ENCODE results near the gene CSK. TPM values are rescaled to one million over a fixed set of nuclear protein-coding genes. Genes with fewer than 3 reads are reported as not detected.

CSK gene
- polyA plus RNA-seq, 1 donor, result 62.4 TPM

DNA sequence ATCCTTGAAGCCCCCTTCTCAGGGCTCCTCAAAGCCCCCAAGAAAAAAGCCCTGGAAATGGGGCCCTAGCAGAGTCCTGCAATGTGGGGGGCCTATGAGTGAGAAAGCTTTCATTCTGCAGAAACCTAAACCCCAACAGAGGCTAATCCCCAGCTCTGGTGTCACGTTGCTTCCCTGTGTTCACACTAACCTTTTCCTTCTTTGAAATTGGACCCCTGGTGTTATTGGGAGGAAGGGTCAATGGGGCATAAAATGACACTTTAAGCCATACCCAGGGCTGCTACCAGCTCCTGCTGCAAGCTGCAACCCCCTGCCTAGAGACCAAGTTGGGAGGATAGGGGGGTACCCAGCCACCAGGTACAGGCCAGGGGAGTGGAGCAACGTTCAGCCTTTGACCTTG lies 31.1 kb upstream of the CSK start:
- WGBS (ENCODE audit: insufficient coverage, low lambda C conversion rate), result no CpG with 5 or more reads among the region's 2 CpGs
- peaks cover 7% of the 10 kb centered on the region for H3K27me3 ChIP-seq (ENCODE audit: control insufficient read depth, insufficient read depth, low read length)

DNA sequence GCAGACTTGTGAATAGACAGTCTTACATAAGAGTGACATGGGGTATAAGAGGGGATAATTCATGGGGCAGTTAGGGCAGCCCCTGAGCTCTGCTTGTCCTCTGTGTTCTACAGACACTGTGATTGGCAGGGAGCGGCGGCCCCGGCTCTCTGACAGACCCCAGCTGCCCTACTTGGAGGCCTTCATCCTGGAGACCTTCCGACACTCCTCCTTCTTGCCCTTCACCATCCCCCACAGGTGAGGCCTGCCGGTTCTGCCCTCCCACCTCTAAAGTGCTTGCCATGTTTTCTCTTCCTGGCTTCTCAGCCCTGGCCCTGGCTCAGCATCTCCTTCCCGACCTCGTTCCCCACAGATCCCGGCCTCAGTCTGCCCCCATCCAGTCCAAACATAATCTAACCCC lies 29.9 kb upstream of the CSK start:
- DNase-seq, result no peak
- no peaks in the 10 kb centered on the region for H3K9me3 ChIP-seq (ENCODE audit: control insufficient read depth, low read depth, low read length)
- H3K4me3 ChIP-seq (ENCODE audit: low read length), result no peak overlapping the region
- WGBS (ENCODE audit: insufficient coverage, low lambda C conversion rate), result 50% methylated on average over 2 of the region's 8 CpGs
- H3K4me1 ChIP-seq (ENCODE audit: control insufficient read depth, insufficient read depth, low read length), result no peaks in the 10 kb centered on the region
- no peaks in the 10 kb centered on the region for H3K36me3 ChIP-seq (ENCODE audit: control insufficient read depth, insufficient read depth, low read length)
- H3K27ac ChIP-seq (ENCODE audit: low read length), result no peak overlapping the region
- peaks cover 7% of the 10 kb centered on the region for H3K27me3 ChIP-seq (ENCODE audit: control insufficient read depth, insufficient read depth, low read length)

More for the DNA sequence above, 31.1 kb upstream of the CSK start:
- H3K4me3 ChIP-seq (ENCODE audit: low read length), result no peak overlapping the region
- no peaks in the 10 kb centered on the region for H3K9me3 ChIP-seq (ENCODE audit: control insufficient read depth, low read depth, low read length)
- no peak overlapping the region for H3K27ac ChIP-seq (ENCODE audit: low read length)
- H3K4me1 ChIP-seq (ENCODE audit: control insufficient read depth, insufficient read depth, low read length), result no peaks in the 10 kb centered on the region
- no peak for DNase-seq
- H3K36me3 ChIP-seq (ENCODE audit: control insufficient read depth, insufficient read depth, low read length), result no peaks in the 10 kb centered on the region

DNA sequence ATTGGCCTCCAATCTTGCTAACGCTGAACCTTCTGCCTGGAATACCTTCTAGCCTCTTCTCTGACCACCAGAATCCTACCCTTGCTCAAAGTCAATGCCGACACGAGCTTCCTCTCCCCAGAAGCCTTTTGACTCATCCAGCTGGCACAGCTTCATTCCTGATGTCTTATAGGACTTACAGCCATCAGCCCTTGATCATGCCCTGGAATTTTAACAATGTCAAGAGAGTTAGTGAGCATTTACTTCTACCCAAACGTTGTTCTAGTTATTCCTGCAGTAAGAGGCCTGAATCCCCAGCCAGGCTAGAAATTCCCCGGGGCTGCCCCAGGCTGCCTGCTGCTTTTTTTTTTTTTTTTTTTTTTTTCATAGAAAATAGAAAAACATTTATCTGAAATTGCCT lies 29.3 kb upstream of the CSK start:
- Histone ChIP-seq H3K27me3 (ENCODE audit: control insufficient read depth, insufficient read depth, low read length) (peaks cover 7% of the 10 kb centered on the region), H3K4me1 (ENCODE audit: control insufficient read depth, insufficient read depth, low read length) (no peaks in the 10 kb centered on the region), H3K27ac (ENCODE audit: low read length) (no peak overlapping the region), H3K4me3 (ENCODE audit: low read length) (no peak overlapping the region), H3K9me3 (ENCODE audit: control insufficient read depth, low read depth, low read length) (no peaks in the 10 kb centered on the region), H3K36me3 (ENCODE audit: control insufficient read depth, insufficient read depth, low read length) (no peaks in the 10 kb centered on the region)
- no CpG with 5 or more reads among the region's 5 CpGs for WGBS (ENCODE audit: insufficient coverage, low lambda C conversion rate)
- no peak for DNase-seq

DNA sequence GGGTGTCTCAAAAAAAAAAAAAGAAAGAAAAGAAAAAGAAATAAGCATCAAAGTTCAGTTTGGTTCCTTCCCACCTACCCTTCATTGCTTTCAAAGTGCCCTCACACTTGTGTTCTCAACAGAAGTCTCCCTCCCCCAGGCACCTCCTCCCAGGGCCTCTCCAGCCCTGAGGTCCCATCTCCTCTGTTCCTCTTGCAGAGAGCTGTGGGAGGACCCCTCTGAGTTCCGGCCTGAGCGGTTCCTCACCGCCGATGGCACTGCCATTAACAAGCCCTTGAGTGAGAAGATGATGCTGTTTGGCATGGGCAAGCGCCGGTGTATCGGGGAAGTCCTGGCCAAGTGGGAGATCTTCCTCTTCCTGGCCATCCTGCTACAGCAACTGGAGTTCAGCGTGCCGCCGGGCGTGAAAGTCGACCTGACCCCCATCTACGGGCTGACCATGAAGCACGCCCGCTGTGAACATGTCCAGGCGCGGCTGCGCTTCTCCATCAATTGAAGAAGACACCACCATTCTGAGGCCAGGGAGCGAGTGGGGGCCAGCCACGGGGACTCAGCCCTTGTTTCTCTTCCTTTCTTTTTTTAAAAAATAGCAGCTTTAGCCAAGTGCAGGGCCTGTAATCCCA lies 27.2 kb upstream of the CSK start:
- Histone ChIP-seq H3K27me3 (ENCODE audit: control insufficient read depth, insufficient read depth, low read length) (peaks cover 8% of the 10 kb centered on the region), H3K9me3 (ENCODE audit: control insufficient read depth, low read depth, low read length) (no peaks in the 10 kb centered on the region), H3K4me3 (ENCODE audit: low read length) (no peak overlapping the region), H3K4me1 (ENCODE audit: control insufficient read depth, insufficient read depth, low read length) (no peaks in the 10 kb centered on the region), H3K27ac (ENCODE audit: low read length) (no peak overlapping the region), H3K36me3 (ENCODE audit: control insufficient read depth, insufficient read depth, low read length) (no peaks in the 10 kb centered on the region)
- DNase-seq, result no peak
- no CpG with 5 or more reads among the region's 20 CpGs for WGBS (ENCODE audit: insufficient coverage, low lambda C conversion rate)

DNA sequence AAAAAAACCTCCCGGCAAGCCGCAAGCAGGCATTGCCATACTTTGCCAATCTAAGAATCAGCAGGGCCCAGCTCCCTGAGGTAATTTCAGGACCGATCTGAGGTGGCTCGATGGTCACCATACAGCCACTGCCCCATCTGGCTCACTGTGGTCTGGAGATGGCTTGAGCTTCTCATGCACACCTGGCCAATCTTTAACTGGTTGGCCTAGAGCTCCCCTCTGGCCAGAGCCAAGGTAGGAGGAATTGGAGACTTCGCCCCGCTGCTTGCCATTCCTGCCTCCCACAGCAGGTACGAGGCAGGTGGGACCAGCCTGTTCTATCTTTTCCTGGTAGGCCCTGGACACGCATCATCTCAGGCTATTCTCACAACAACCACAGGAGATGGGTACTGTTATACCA lies 23.1 kb upstream of the CSK start:
- WGBS (ENCODE audit: insufficient coverage, low lambda C conversion rate), result no CpG with 5 or more reads among the region's 8 CpGs
- no peaks in the 10 kb centered on the region for H3K36me3 ChIP-seq (ENCODE audit: control insufficient read depth, insufficient read depth, low read length)
- no peaks in the 10 kb centered on the region for H3K9me3 ChIP-seq (ENCODE audit: control insufficient read depth, low read depth, low read length)
- peaks cover 10% of the 10 kb centered on the region for H3K4me1 ChIP-seq (ENCODE audit: control insufficient read depth, insufficient read depth, low read length)
- peaks cover 7% of the 10 kb centered on the region for H3K27me3 ChIP-seq (ENCODE audit: control insufficient read depth, insufficient read depth, low read length)
- DNase-seq, result no peak
- no peak overlapping the region for H3K27ac ChIP-seq (ENCODE audit: low read length)
- no peak overlapping the region for H3K4me3 ChIP-seq (ENCODE audit: low read length)

DNA sequence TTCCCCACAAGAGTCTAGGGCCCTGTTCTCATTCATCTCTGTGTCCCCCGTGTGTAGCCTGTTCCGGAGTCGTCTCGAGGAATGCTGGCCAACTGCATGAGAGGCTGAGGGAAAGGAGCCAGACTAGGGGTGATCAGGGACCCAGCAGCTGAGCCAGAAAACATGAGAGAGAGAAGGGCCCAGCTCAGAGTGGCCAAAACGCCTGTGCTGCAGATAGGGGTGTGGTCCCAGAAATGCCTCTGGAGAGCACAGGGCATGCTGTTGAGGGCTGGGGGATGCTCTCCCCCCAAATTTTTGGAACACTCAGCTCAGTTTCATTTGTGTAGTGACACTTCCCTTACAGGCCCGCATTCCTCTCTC lies 19.1 kb upstream of the CSK start:
- no peak for DNase-seq
- no peaks in the 10 kb centered on the region for H3K9me3 ChIP-seq (ENCODE audit: control insufficient read depth, low read depth, low read length)
- no peaks in the 10 kb centered on the region for H3K36me3 ChIP-seq (ENCODE audit: control insufficient read depth, insufficient read depth, low read length)
- H3K4me1 ChIP-seq (ENCODE audit: control insufficient read depth, insufficient read depth, low read length), result peaks cover 10% of the 10 kb centered on the region
- no peak overlapping the region for H3K27ac ChIP-seq (ENCODE audit: low read length)
- H3K27me3 ChIP-seq (ENCODE audit: control insufficient read depth, insufficient read depth, low read length), result peaks cover 7% of the 10 kb centered on the region
- WGBS (ENCODE audit: insufficient coverage, low lambda C conversion rate), result no CpG with 5 or more reads among the region's 6 CpGs
- H3K4me3 ChIP-seq (ENCODE audit: low read length), result no peak overlapping the region

DNA sequence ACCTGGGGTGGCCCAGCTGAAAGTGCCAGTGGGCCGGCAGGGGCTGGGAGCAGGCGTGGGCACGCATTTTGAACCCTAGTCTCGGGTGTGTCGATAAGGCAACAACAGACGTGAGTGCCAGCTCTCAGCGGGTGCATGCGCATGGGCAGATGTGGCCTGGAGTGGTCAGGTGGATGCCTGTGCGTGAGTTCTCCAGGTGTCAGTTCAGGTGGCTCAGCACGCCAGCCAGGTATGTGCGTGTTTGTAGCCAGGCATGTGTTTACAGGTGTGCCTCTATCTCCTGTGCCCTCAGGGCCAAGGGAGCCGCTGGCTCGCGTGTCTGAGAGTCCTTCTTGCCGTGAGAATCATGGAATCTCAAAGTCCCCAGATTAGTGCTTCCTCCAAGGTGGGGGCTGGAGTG lies 18.5 kb upstream of the CSK start:
- H3K9me3 ChIP-seq (ENCODE audit: control insufficient read depth, low read depth, low read length), result no peaks in the 10 kb centered on the region
- peaks cover 8% of the 10 kb centered on the region for H3K27me3 ChIP-seq (ENCODE audit: control insufficient read depth, insufficient read depth, low read length)
- no CpG with 5 or more reads among the region's 15 CpGs for WGBS (ENCODE audit: insufficient coverage, low lambda C conversion rate)
- no peaks in the 10 kb centered on the region for H3K36me3 ChIP-seq (ENCODE audit: control insufficient read depth, insufficient read depth, low read length)
- H3K4me3 ChIP-seq (ENCODE audit: low read length), result no peak overlapping the region
- peak in 1 of 2 donors; percentile 69 for DNase-seq
- no peak overlapping the region for H3K27ac ChIP-seq (ENCODE audit: low read length)
- H3K4me1 ChIP-seq (ENCODE audit: control insufficient read depth, insufficient read depth, low read length), result peaks cover 10% of the 10 kb centered on the region

DNA sequence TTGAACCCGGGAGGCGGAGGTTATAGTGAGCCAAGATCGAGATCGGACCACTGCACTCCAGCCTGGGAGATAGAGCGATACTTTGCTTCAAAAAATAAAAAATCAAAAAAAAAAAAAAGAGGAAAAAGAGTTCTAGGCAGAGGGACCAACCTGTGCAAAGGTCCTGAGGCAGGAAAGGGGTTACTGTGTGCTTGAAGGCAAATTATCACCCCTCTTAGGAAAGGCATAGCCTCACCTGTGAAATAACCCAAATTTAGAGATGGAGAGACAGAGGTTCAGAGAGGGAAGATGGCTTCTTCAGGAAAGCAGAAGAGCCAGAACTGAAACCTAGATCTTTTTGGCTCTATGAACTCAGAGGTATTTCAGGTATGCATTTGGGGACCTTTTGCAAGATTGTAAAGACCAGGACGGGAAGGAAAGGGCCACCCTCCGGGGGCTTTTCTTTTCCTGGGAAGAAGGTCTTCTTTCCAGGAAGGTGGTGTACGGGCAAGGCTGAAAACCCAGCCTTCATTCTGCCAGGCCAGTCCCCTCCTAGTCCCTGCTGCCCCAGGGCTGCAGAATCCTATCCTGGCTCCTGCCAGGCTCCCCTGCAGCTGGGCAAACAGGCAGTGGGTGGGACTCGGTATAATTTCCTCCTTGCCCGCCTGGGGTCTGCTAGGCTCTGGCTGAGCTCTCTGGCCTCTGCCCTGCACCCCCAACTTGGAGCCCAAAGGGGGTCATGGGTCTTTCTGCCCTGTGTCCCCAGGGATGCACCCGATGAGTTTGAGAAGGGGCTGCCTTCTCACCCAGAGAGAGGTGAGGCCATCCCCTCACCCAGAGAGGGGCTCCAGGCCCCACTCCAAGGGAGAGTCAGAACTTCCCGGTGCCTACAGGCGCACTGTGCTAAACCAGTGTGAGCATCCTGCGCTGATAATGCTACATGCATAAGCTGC lies 14.4 kb upstream of the CSK start:
- peak in 1 of 2 donors; percentile 1 for DNase-seq
- 100% methylated on average over 1 of the region's 14 CpGs for WGBS (ENCODE audit: insufficient coverage, low lambda C conversion rate)
- Histone ChIP-seq H3K27me3 (ENCODE audit: control insufficient read depth, insufficient read depth, low read length) (peaks cover 7% of the 10 kb centered on the region), H3K27ac (ENCODE audit: low read length) (no peak overlapping the region), H3K9me3 (ENCODE audit: control insufficient read depth, low read depth, low read length) (no peaks in the 10 kb centered on the region), H3K4me3 (ENCODE audit: low read length) (no peak overlapping the region), H3K36me3 (ENCODE audit: control insufficient read depth, insufficient read depth, low read length) (no peaks in the 10 kb centered on the region), H3K4me1 (ENCODE audit: control insufficient read depth, insufficient read depth, low read length) (no peaks in the 10 kb centered on the region)

DNA sequence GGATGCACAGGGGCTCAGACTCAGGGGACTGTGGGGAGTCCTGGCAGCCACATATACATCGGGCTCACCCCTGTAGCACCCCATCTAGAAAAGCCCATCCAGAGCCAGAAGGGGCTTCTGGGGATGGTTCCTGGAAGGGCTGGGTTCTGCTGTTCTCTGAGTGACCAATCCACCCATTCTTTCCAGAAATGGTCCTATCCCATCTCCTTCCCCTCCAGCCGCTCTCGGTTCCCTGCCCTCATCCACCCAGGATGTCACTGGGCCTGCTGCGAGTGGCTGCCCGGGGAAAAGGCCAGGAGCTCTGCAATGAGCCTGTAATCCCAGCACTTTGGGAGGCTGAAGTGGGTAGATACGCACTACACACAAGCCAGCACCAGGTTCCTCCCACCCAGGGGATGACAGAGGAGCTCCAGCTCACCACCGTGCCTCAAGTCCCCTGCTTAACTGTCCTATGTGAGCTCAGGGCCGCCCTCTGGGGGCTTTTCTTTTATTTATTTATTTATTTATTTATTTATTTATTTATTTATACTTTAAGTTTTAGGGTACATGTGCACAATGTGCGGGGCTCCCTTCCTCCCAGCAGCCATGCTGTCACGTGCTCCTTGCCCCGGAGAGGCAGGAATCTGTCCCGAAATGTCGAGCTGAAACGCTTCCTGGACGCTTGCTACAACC lies 13.6 kb upstream of the CSK start:
- no peaks in the 10 kb centered on the region for H3K36me3 ChIP-seq (ENCODE audit: control insufficient read depth, insufficient read depth, low read length)
- DNase-seq, result peak in 1 of 2 donors; percentile 1
- H3K27me3 ChIP-seq (ENCODE audit: control insufficient read depth, insufficient read depth, low read length), result peaks cover 7% of the 10 kb centered on the region
- H3K4me3 ChIP-seq (ENCODE audit: low read length), result no peak overlapping the region
- WGBS (ENCODE audit: insufficient coverage, low lambda C conversion rate), result no CpG with 5 or more reads among the region's 15 CpGs
- H3K27ac ChIP-seq (ENCODE audit: low read length), result no peak overlapping the region
- peaks cover 4% of the 10 kb centered on the region for H3K4me1 ChIP-seq (ENCODE audit: control insufficient read depth, insufficient read depth, low read length)
- H3K9me3 ChIP-seq (ENCODE audit: control insufficient read depth, low read depth, low read length), result no peaks in the 10 kb centered on the region

DNA sequence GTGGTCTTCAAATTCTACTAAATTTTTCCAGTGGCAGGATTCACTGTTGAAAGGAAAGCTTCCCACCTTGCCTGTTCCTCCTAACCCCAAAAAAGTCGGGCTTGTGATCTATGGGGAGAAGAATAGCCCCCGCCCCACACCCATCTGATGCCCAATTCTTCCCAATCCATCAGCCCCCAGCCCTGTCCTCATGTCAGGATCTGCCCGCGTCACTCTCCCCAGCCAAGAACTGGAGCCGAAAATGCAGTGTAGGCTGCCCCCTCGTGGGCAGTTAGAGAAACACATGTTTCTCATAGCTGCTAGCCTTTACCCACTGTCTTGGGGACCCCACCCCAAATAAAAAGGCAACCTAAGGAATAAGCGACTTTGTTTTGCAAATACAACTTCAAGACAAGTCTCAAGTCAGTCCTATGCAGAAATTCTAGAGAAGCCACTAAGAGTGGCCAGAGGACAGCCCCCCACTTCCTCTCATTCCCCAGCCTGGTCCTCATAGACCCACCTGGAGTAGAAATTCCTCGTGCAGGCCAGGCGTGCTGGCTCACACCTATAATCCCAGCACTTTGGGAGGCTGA lies 13.0 kb upstream of the CSK start:
- no peaks in the 10 kb centered on the region for H3K36me3 ChIP-seq (ENCODE audit: control insufficient read depth, insufficient read depth, low read length)
- peaks cover 7% of the 10 kb centered on the region for H3K27me3 ChIP-seq (ENCODE audit: control insufficient read depth, insufficient read depth, low read length)
- H3K4me3 ChIP-seq (ENCODE audit: low read length), result no peak overlapping the region
- no peak overlapping the region for H3K27ac ChIP-seq (ENCODE audit: low read length)
- no peaks in the 10 kb centered on the region for H3K9me3 ChIP-seq (ENCODE audit: control insufficient read depth, low read depth, low read length)
- WGBS (ENCODE audit: insufficient coverage, low lambda C conversion rate), result no CpG with 5 or more reads among the region's 9 CpGs
- DNase-seq, result peak in 1 of 2 donors; percentile 46
- peaks cover 10% of the 10 kb centered on the region for H3K4me1 ChIP-seq (ENCODE audit: control insufficient read depth, insufficient read depth, low read length)

Measured in large intestine (tissue), 3 donors.